SK-N-SH (cell line): ENCODE results near the gene OR10V1. TPM values are rescaled to one million over a fixed set of nuclear protein-coding genes. Genes with fewer than 3 reads are reported as not detected.

Experiments
- CTCF ChIA-PET: fragments of 300-600, 350-600 bp; formaldehyde crosslinking; extraction: SDS; loops from one replicate; lab custom pipeline; 2021; lab: Yijun Ruan, JAX
- POLR2A ChIA-PET: fragments of 350-600 bp; sonication (Branson Sonifier 250); formaldehyde crosslinking; extraction: SDS; loops from one replicate; lab custom pipeline; 2020; ENCODE audit warnings: antibody characterized with exemption, inconsistent platforms; lab: Yijun Ruan, JAX
- DNase-seq: peaks from one replicate; pipeline ENCODE4 v3.0.0; 2012
- H2AFZ ChIP-seq: fragments of 200-600 bp; sonication (generic); 2 replicates; pipeline ENCODE4 v1.8.1; 2016; ENCODE audit warnings: antibody characterized with exemption, mild to moderate bottlenecking, low read depth
- H3F3A ChIP-seq: fragments of 200-600 bp; sonication (generic); replicated peaks from 2 replicates; pipeline ENCODE3; 2016; ENCODE audit warnings: antibody characterized with exemption, mild to moderate bottlenecking; ENCODE audit not compliant: insufficient read depth
- H3K27ac ChIP-seq, 2 experiments: fragments of 200-500 bp in 1 of 2; fragments of 200-600 bp in 1 of 2; sonication (Bioruptor generic) in 1 of 2; sonication (generic), shearing (Covaris generic) in 1 of 2; 2 replicates each; pipeline versions ENCODE4 v1.5.1 to v1.6.1; 2014 to 2016; ENCODE audit warnings: low read depth in 2 of 2, inconsistent platforms in 1 of 2, low read length in 1 of 2, mild to moderate bottlenecking in 1 of 2, mixed read lengths in 1 of 2
- H3K27me3 ChIP-seq: fragments of 200-600 bp; sonication (generic), shearing (Covaris generic); 2 replicates; pipeline ENCODE4 v1.6.1; 2016; ENCODE audit warnings: mixed run types; ENCODE audit not compliant: insufficient read depth
- H3K36me3 ChIP-seq, 2 experiments: fragments of 200-500 bp in 1 of 2; fragments of 200-600 bp in 1 of 2; sonication (Bioruptor generic) in 1 of 2; sonication (generic) in 1 of 2; replicated peaks in 1 of 2; 2 replicates each; pipeline versions ENCODE3 to v1.5.1; 2014 to 2016; ENCODE audit warnings: low read length in 1 of 2, mild to moderate bottlenecking in 1 of 2; ENCODE audit not compliant: insufficient read depth in 2 of 2, control insufficient read depth in 1 of 2
- H3K4me1 ChIP-seq, 2 experiments: fragments of 200-500 bp in 1 of 2; fragments of 200-600 bp in 1 of 2; sonication (Bioruptor generic) in 1 of 2; sonication (generic), shearing (Covaris generic) in 1 of 2; 2 replicates each; pipeline versions ENCODE4 v1.5.1 to v1.6.1; 2014 to 2016; ENCODE audit warnings: low read depth in 1 of 2, low read length in 1 of 2, mixed run types in 1 of 2; ENCODE audit not compliant: insufficient read depth in 2 of 2, control insufficient read depth in 1 of 2
- H3K4me2 ChIP-seq: fragments of 200-600 bp; sonication (generic), shearing (Covaris generic); 2 replicates; pipeline ENCODE4 v1.6.1; 2017; ENCODE audit warnings: mixed run types
- H3K4me3 ChIP-seq, 2 experiments: fragments of 200-500 bp in 1 of 2; fragments of 200-600 bp in 1 of 2; sonication (Bioruptor generic) in 1 of 2; sonication (generic), shearing (Covaris generic) in 1 of 2; 2 replicates each; pipeline versions ENCODE4 v1.5.1 to v1.8.1; 2014 to 2016; ENCODE audit warnings: low read depth in 2 of 2, inconsistent platforms in 1 of 2, low read length in 1 of 2, mild to moderate bottlenecking in 1 of 2, mixed read lengths in 1 of 2, moderate library complexity in 1 of 2
- H3K79me2 ChIP-seq: fragments of 200-600 bp; sonication (generic); 2 replicates; pipeline ENCODE4 v1.8.1; 2017; ENCODE audit warnings: mild to moderate bottlenecking; ENCODE audit not compliant: insufficient read depth
- H3K9ac ChIP-seq: fragments of 200-600 bp; sonication (generic); 2 replicates; pipeline ENCODE4 v1.6.1; 2017; ENCODE audit warnings: mixed run types
- H3K9me2 ChIP-seq: fragments of 200-600 bp; sonication (generic); 2 replicates; pipeline ENCODE4 v1.6.1; 2017; ENCODE audit warnings: mixed run types
- H3K9me3 ChIP-seq: fragments of 200-600 bp; sonication (generic); 2 replicates; pipeline ENCODE4 v1.6.1; 2017; ENCODE audit warnings: mixed run types, mild to moderate bottlenecking, moderate library complexity
- H4K20me1 ChIP-seq: fragments of 200-600 bp; sonication (generic); 2 replicates; pipeline ENCODE4 v1.6.1; 2017; ENCODE audit warnings: mild to moderate bottlenecking, mixed run types; ENCODE audit not compliant: insufficient read depth
- EZH2phosphoT487 ChIP-seq: fragments of 200-600 bp; sonication (generic); IDR thresholded peaks from 2 replicates; pipeline ENCODE4 v1.6.1; 2017; ENCODE audit warnings: low read depth, mixed run types, mild to moderate bottlenecking, antibody characterized with exemption, moderate library complexity, borderline replicate concordance
- FOSL2 ChIP-seq: IDR thresholded peaks from 2 replicates; pipeline ENCODE4 v1.4.0; 2012; ENCODE audit warnings: low read depth, mild to moderate bottlenecking, moderate library complexity, borderline replicate concordance
- FOXM1 ChIP-seq: IDR thresholded peaks from 2 replicates; pipeline ENCODE4 v1.4.0; 2012; ENCODE audit warnings: low read depth, mild to moderate bottlenecking
- GABPA ChIP-seq: IDR thresholded peaks from 2 replicates; pipeline ENCODE4 v1.4.0; 2012; ENCODE audit warnings: low read depth, mild to moderate bottlenecking
- GATA2 ChIP-seq: sonication (generic); formaldehyde crosslinking; IDR thresholded peaks from 2 replicates; pipeline ENCODE4 v1.5.0; 2020; ENCODE audit warnings: mild to moderate bottlenecking, missing genetic modification reagents
- MEF2A ChIP-seq: IDR thresholded peaks from 2 replicates; pipeline ENCODE4 v1.4.0; 2012; ENCODE audit warnings: low read depth, borderline replicate concordance
- NFIC ChIP-seq: IDR thresholded peaks from 2 replicates; pipeline ENCODE4 v1.4.0; 2012; ENCODE audit warnings: borderline replicate concordance
- RAD21 ChIP-seq: IDR thresholded peaks from 2 replicates; pipeline ENCODE4 v1.6.1; 2012; ENCODE audit warnings: mild to moderate bottlenecking, low read length
- RXRA ChIP-seq: IDR thresholded peaks from 2 replicates; pipeline ENCODE4 v1.4.0; 2012; ENCODE audit warnings: low read depth, mild to moderate bottlenecking, borderline replicate concordance
- SIN3A ChIP-seq: IDR thresholded peaks from 2 replicates; pipeline ENCODE4 v1.6.1; 2012; ENCODE audit warnings: low read depth, mild to moderate bottlenecking, low read length, moderate library complexity, borderline replicate concordance
- TCF12 ChIP-seq: IDR thresholded peaks from 2 replicates; pipeline ENCODE4 v1.4.0; 2012
- TEAD4 ChIP-seq: IDR thresholded peaks from 2 replicates; pipeline ENCODE4 v1.4.0; 2012; ENCODE audit warnings: mild to moderate bottlenecking, borderline replicate concordance; ENCODE audit not compliant: insufficient read depth
- WGBS: methylation state at CpG from one replicate; pipeline ENCODE4 v1.1.6; 2017; ENCODE audit warnings: low lambda C conversion rate; 5-methylcytosine and 5-hydroxymethylcytosine counted together
- polyA plus RNA-seq, 3 experiments: library from polyadenylated mRNA; depleted of rRNA; stranded (reverse); fragments of >200 nt; gene quantifications; 2 replicates each; pipeline ENCODE4 v1.2.3, GENCODE V29; 2012
- TF ChIP-seq, protein P1 (sequence below): IDR thresholded peaks from 2 replicates; pipeline ENCODE4; 2012
- TF ChIP-seq, protein P2 (sequence below): IDR thresholded peaks from 2 replicates; pipeline ENCODE4 v1.4.0; 2012; ENCODE audit warnings: low read depth, borderline replicate concordance
- TF ChIP-seq, protein P3 (sequence below): IDR thresholded peaks from 2 replicates; pipeline ENCODE4 v1.4.0; 2012; ENCODE audit warnings: low read depth, borderline replicate concordance
- TF ChIP-seq, protein P4 (sequence below): IDR thresholded peaks from 2 replicates; pipeline ENCODE4 v1.6.1; 2012; ENCODE audit warnings: mild to moderate bottlenecking, low read depth, low read length, moderate library complexity
- TF ChIP-seq, protein P5 (sequence below): IDR thresholded peaks from 2 replicates; pipeline ENCODE4 v1.4.0; 2012; ENCODE audit warnings: low read depth
- TF ChIP-seq, protein P6 (sequence below): fragments of 200-600 bp; sonication (generic); IDR thresholded peaks from 2 replicates; pipeline ENCODE4 v1.6.1; 2017; ENCODE audit warnings: antibody characterized with exemption, mild to moderate bottlenecking, moderate library complexity

The OR10V1 gene
- polyA plus RNA-seq, 1 of the 3 experiments (the other 2 are of a cell fraction): not detected

DNA sequence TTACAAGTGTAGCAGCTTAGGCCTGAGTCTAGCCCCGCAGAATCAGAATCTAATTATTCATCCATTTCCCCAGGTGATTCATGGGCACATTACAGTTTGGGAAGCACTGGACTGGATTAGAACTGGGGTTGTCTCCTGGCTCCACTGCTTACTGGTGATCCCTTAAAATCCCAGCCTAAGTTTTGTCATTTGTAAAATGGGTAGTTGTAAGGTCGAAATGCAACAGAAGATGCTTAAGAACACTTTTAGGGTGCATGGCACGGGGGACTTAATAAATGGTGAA lies 42.9 kb upstream of the OR10V1 start:
- Histone ChIP-seq H3K9me3 (no peaks in the 10 kb centered on the region), H2AFZ (no peak overlapping the region), H4K20me1 (peaks cover 47% of the 10 kb centered on the region), H3K36me3 (peaks cover 5 to 11% of the 10 kb centered on the region in 2 experiments), H3F3A (peaks cover 13% of the 10 kb centered on the region), H3K4me3 (peak overlapping the region; percentile 90 to 91; a peak in 3 of 4 replicates), H3K79me2 (peaks cover 59% of the 10 kb centered on the region), H3K27ac (peak overlapping the region in 1 of 2 experiments; percentile 86; a peak in 3 of 4 replicates), H3K4me2 (peak overlapping the region; percentile 91), H3K27me3 (no peaks in the 10 kb centered on the region), H3K4me1 (peaks cover 0 to 17% of the 10 kb centered on the region in 2 experiments; a peak in 3 of 4 replicates), H3K9me2 (no peaks in the 10 kb centered on the region), H3K9ac (peak overlapping the region; percentile 92; the same call in 1 of the 2 replicates)
- 47% methylated on average over 3 of the region's 3 CpGs for WGBS
- TF ChIP-seq FOXM1: no peak
- no peak for TF ChIP-seq NFIC
- TF ChIP-seq, protein P1, sequence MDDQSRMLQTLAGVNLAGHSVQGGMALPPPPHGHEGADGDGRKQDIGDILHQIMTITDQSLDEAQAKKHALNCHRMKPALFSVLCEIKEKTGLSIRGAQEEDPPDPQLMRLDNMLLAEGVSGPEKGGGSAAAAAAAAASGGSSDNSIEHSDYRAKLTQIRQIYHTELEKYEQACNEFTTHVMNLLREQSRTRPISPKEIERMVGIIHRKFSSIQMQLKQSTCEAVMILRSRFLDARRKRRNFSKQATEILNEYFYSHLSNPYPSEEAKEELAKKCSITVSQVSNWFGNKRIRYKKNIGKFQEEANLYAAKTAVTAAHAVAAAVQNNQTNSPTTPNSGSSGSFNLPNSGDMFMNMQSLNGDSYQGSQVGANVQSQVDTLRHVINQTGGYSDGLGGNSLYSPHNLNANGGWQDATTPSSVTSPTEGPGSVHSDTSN: no peak
- TF ChIP-seq RAD21: no peak
- no peak for TF ChIP-seq TCF12
- TF ChIP-seq TEAD4: no peak
- TF ChIP-seq FOSL2: no peak
- TF ChIP-seq, protein P2, sequence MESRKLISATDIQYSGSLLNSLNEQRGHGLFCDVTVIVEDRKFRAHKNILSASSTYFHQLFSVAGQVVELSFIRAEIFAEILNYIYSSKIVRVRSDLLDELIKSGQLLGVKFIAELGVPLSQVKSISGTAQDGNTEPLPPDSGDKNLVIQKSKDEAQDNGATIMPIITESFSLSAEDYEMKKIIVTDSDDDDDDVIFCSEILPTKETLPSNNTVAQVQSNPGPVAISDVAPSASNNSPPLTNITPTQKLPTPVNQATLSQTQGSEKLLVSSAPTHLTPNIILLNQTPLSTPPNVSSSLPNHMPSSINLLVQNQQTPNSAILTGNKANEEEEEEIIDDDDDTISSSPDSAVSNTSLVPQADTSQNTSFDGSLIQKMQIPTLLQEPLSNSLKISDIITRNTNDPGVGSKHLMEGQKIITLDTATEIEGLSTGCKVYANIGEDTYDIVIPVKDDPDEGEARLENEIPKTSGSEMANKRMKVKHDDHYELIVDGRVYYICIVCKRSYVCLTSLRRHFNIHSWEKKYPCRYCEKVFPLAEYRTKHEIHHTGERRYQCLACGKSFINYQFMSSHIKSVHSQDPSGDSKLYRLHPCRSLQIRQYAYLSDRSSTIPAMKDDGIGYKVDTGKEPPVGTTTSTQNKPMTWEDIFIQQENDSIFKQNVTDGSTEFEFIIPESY: no peak
- TF ChIP-seq MEF2A: no peak
- no peak for TF ChIP-seq SIN3A
- TF ChIP-seq GABPA: no peak
- TF ChIP-seq, protein P3, sequence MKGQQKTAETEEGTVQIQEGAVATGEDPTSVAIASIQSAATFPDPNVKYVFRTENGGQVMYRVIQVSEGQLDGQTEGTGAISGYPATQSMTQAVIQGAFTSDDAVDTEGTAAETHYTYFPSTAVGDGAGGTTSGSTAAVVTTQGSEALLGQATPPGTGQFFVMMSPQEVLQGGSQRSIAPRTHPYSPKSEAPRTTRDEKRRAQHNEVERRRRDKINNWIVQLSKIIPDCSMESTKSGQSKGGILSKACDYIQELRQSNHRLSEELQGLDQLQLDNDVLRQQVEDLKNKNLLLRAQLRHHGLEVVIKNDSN: no peak
- TF ChIP-seq RXRA: no peak
- TF ChIP-seq, protein P4, sequence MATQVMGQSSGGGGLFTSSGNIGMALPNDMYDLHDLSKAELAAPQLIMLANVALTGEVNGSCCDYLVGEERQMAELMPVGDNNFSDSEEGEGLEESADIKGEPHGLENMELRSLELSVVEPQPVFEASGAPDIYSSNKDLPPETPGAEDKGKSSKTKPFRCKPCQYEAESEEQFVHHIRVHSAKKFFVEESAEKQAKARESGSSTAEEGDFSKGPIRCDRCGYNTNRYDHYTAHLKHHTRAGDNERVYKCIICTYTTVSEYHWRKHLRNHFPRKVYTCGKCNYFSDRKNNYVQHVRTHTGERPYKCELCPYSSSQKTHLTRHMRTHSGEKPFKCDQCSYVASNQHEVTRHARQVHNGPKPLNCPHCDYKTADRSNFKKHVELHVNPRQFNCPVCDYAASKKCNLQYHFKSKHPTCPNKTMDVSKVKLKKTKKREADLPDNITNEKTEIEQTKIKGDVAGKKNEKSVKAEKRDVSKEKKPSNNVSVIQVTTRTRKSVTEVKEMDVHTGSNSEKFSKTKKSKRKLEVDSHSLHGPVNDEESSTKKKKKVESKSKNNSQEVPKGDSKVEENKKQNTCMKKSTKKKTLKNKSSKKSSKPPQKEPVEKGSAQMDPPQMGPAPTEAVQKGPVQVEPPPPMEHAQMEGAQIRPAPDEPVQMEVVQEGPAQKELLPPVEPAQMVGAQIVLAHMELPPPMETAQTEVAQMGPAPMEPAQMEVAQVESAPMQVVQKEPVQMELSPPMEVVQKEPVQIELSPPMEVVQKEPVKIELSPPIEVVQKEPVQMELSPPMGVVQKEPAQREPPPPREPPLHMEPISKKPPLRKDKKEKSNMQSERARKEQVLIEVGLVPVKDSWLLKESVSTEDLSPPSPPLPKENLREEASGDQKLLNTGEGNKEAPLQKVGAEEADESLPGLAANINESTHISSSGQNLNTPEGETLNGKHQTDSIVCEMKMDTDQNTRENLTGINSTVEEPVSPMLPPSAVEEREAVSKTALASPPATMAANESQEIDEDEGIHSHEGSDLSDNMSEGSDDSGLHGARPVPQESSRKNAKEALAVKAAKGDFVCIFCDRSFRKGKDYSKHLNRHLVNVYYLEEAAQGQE: no peak
- no peak for TF ChIP-seq GATA2 (CRISPR knock-in tag)
- TF ChIP-seq, protein P5, sequence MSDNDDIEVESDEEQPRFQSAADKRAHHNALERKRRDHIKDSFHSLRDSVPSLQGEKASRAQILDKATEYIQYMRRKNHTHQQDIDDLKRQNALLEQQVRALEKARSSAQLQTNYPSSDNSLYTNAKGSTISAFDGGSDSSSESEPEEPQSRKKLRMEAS: no peak
- no peak for TF ChIP-seq EZH2phosphoT487
- TF ChIP-seq, protein P6, sequence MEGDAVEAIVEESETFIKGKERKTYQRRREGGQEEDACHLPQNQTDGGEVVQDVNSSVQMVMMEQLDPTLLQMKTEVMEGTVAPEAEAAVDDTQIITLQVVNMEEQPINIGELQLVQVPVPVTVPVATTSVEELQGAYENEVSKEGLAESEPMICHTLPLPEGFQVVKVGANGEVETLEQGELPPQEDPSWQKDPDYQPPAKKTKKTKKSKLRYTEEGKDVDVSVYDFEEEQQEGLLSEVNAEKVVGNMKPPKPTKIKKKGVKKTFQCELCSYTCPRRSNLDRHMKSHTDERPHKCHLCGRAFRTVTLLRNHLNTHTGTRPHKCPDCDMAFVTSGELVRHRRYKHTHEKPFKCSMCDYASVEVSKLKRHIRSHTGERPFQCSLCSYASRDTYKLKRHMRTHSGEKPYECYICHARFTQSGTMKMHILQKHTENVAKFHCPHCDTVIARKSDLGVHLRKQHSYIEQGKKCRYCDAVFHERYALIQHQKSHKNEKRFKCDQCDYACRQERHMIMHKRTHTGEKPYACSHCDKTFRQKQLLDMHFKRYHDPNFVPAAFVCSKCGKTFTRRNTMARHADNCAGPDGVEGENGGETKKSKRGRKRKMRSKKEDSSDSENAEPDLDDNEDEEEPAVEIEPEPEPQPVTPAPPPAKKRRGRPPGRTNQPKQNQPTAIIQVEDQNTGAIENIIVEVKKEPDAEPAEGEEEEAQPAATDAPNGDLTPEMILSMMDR: no peak
- TF ChIP-seq, all 33 proteins: peak for 0
- ChIA-PET CTCF (interaction anchor here (0.8 to 5.2 kb wide), 5 partner anchors 10 to 53 kb away, joined by 3 to 88 read pairs (median 19); partner anchors contain the start of gene MRPL16), POLR2A (interaction anchor here (0.7 kb wide), 1 partner anchor 219 kb away, joined by 3 read pairs; no protein-coding TSS in a partner anchor)
- no peak for DNase-seq
